T-helper 17 cell (primary cell): ENCODE results near the gene RPRD1B. TPM values are rescaled to one million over a fixed set of nuclear protein-coding genes. Genes with fewer than 3 reads are reported as not detected.

Source experiments
- ATAC-seq: fragments of 150-1000 bp; cut with Tn5 transposase; 2 replicates; pipeline ENCODE4 v1.10.0; 2021; ENCODE audit warnings: mild to moderate bottlenecking, moderate library complexity
- DNase-seq, 3 donors: peaks; one replicate each; pipeline versions ENCODE4 v3.0.0 to v3.0.0-alpha.2; 2020 to 2021
- H3K9me3 ChIP-seq: one replicate; pipeline ENCODE4 v1.7.0; 2013; ENCODE audit warnings: low read length, mild to moderate bottlenecking; ENCODE audit not compliant: control insufficient read depth, poor library complexity, severe bottlenecking
- H3K27ac Mint-ChIP-seq: one replicate; pipeline ENCODE4 v1.8.0; 2022; ENCODE audit warnings: mild to moderate bottlenecking, moderate library complexity, mixed read lengths
- H3K27me3 Mint-ChIP-seq: one replicate; pipeline ENCODE4 v1.8.0; 2022; ENCODE audit warnings: mixed read lengths
- H3K36me3 Mint-ChIP-seq: one replicate; pipeline ENCODE4 v1.8.0; 2022; ENCODE audit warnings: low read depth, mixed read lengths
- H3K4me1 Mint-ChIP-seq: one replicate; pipeline ENCODE4 v1.8.0; 2022; ENCODE audit warnings: mild to moderate bottlenecking, mixed read lengths
- H3K4me3 Mint-ChIP-seq: one replicate; pipeline ENCODE4 v1.8.0; 2022; ENCODE audit warnings: mild to moderate bottlenecking, moderate library complexity, mixed read lengths
- total RNA-seq, 4 donors: library from RNA in 2 of 4; stranded (reverse) in 2 of 4; gene quantifications; one replicate each; pipeline ENCODE4 v1.2.3 and lab custom pipeline; 2022 to 2026

The RPRD1B gene
- total RNA-seq, 2 donors from 2014 or later, result 47.7 to 51.2 TPM

DNA sequence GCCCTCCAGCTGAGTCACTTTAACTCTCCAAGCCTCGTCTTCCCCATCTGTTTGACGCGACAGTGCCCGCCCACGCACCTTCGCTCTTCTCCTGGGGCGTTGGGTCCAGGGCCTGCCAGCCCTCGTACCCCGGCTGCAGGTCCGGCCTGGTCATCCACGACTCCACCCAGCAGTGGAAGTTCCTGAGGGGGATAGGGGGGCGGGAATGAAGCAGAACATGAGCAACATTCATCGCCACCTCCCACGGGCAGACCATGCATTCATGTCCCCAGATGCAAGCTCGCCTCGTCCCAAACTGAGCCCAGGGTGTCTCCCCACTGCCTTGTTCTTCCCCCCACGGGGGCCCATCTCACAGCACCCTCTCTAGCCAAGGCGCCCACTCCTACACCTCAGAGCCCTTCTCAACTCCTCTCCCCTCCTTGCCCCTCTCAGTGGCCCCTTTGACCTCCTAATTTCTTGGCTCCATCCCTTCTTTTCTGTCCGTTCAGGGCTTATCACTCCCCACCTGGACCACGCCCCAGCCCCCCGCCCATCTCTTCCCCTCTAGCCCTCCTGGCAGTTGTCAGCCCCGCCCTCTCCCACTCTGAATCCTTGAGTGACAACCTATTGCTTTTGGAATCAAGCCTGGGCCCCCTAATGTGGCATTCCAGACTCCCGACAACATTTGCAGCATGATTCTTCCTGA is 107.8 kb downstream of the RPRD1B start:
- Mint-ChIP-seq H3K36me3 (no peaks in the 10 kb centered on the region), H3K27ac (no peak overlapping the region), H3K4me3 (no peak overlapping the region), H3K27me3 (peaks cover 10% of the 10 kb centered on the region), H3K4me1 (no peaks in the 10 kb centered on the region)
- DNase-seq (no peak), ATAC-seq (no peak)
- H3K9me3 ChIP-seq, result no peaks in the 10 kb centered on the region

Other genes starting within 250 kb of the RPRD1B start
- gene VSTM2L, start 130.6 kb upstream of the RPRD1B start, total RNA-seq, result not detected
- 10 to 100 TPM; 15.5 to 16.0 TPM for gene TTI1, start 290 bp upstream of the RPRD1B start, total RNA-seq
- under 1 TPM; 0.37 to 0.76 TPM for gene TGM2, start 131.5 kb downstream of the RPRD1B start, total RNA-seq
- gene KIAA1755, start 227.0 kb downstream of the RPRD1B start, total RNA-seq, result not detected